HG03521 (cell line): ENCODE measurements around the gene MINK1.
"Not testable (repeated sequence)": the region's sequence is repeated elsewhere in the genome, so short reads cannot be mapped to it uniquely, and the experiment has no call there.

Experiments used
- ATAC-seq: cut with Tn5 transposase; IDR thresholded peaks from one replicate; pipeline ENCODE4 v1.9.1; 2021; ENCODE audit warnings: mild to moderate bottlenecking, moderate library complexity; ENCODE audit not compliant: unreplicated experiment

The MINK1 gene

GRCh38 chr17:4897198-4897687, 64.1 kb downstream of the MINK1 start:
- ATAC-seq: no peak

DNA sequence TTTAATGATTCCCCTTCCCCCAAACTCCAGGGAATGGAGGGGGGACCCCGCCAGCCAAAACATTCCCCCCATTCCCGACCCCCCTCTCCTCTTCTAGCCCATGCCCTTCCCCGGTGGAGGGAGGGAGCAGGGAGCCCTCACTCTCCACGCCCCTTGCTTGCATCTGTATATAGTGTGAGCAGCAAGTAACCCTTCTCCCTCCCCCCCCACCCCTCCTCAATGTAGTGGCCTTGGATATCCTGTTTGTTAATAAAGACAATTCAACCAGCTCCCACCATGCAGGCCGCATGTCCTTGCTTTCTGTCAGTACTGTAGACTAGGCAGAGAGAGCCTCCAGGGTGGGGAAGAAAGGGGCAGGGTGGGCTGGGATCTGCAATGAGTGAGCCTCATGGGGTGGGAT, 64.6 kb downstream of the MINK1 start:
- no peak for ATAC-seq

- ATAC-seq: no peak
Measured at GRCh38 chr17:4898351-4898750, 65.2 kb downstream of the MINK1 start.

GRCh38 chr17:4898927-4899326, 65.8 kb downstream of the MINK1 start:
- ATAC-seq: no peak

- no peak for ATAC-seq
Measured at GRCh38 chr17:4899341-4900230, 66.4 kb downstream of the MINK1 start, which contains the start of gene C17orf107. Gene C17orf107, plus strand, starts transcription at chr17:4899536. Its CDS starts 227 bp downstream, at chr17:4899763.

DNA sequence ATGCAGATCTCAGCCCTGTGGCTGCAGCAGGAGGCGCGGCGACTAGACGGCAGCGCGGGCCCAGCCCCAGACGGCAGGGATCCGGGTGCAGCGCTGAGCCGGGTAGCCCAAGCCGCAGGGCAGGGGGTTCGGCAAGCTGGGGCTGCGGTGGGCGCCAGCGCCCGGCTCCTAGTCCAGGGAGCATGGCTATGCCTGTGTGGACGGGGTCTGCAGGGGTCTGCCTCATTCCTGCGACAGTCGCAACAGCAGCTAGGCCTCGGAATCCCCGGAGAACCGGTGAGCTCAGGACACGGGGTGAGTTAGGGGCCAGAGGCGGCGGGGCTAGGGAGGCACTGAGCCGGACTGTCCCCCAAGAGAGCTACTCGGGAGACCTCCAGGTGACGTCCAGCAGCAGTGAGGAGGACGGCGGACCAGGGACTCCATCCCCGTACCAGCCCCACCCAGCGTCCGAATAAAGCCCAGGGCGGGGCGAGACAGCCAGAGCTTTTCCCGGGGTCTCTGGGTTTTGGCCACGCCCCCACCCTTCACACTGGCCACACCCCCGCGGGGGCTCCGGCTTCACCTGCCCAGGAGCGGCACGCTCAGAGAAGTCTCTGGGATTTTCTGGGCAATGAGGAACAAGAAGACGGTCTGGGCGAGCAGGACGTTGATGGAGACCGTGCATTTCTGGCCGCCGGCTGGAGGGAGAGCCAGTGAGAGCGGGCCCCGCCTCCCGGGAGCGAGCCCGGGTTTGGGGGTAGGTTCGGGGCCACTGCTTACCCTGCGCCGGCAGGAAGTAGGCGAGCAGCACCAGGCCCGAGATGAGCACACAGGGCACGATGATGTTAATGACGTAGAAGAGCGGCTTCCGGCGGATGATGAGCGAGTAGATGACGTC, 67.3 kb downstream of the MINK1 start:
- ATAC-seq: no peak

GRCh38 chr17:4901108-4901647, 68.0 kb downstream of the MINK1 start:
- ATAC-seq: no peak

DNA sequence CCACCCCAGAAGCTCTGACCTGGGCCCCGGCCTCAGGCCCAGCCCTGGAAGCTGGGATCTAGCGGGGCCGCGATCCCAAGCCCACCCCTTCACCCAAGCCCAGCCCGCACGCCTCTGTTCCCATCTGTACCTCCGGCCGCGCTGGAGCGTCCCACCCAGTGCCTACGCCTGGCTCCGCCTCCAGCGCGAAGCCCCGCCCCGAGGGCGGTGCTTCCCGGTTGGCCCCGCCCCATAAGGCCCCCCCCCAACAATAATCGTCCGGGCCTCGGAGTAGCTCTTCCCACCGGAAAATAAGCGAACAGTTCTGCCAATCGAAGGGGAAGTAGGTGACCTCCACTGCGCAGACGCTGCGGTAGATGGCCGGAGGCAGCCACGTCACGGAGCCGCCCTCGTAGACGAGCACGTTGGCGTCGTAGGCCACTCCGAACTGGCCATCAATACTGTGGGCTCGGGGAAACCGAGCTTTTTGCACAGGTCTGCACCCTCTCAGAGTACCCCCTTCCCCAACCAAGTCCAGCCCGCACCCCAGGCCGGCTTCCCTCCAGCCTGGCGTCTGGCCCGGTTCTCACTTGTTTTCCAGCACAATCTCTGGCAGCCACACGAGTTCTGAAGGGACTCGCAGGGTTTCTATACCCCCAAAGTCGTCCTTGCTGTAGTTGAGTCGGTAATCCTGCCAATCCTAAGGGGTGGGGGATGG, 68.7 kb downstream of the MINK1 start:
- ATAC-seq: no peak

DNA sequence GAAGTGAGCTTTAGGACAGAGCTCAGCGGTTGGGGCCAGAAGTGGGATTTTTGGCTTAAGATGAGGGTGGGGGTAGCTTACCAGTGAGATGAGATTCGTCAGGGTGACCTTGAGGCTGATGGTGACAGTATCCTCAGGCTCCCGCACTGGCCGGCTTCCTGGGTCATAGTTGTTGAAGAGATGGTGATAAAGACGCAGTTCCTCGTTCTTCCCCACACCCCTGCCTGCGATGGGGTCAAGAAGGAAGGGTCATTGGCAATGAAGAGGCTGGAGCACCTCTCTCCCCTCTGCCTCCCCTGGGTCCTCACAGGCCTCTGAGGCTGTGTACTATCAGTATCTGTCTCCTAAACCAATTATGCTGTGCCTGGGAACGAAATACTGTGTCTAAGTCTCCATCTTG, 69.4 kb downstream of the MINK1 start:
- ATAC-seq: no peak

GRCh38 chr17:4903051-4903818, 70.1 kb downstream of the MINK1 start, which contains the start of gene CHRNE:
Gene CHRNE, minus strand, starts transcription at chr17:4903098. Its CDS starts 35 bp downstream, at chr17:4903063.
- ATAC-seq: no peak

DNA sequence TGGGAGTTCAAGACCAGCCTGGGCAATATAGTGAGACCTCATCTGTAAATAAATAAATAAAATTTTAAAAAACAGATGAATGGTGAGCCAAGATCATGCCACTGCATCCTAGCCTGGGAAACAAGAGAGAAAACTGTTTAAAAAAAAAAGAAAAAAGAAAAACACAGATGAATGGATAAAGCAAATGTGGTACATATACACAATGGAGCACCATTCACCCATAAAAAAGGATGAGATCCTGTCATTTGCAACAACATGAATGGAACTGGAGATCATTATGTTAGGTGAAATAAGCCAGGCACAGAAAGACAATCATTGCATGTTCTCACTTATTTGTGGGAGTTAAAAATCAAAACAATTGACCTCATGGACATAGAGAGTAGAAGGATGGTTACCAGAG, 73.5 kb downstream of the MINK1 start:
- not testable (repeated sequence) for ATAC-seq

- ATAC-seq: no peak
Measured at GRCh38 chr17:4908301-4908700, 75.2 kb downstream of the MINK1 start.

- peak; percentile 72 for ATAC-seq
Measured at GRCh38 chr17:4908711-4909496, 75.8 kb downstream of the MINK1 start.

- no peak for ATAC-seq
Measured at GRCh38 chr17:4913994-4914393, 80.9 kb downstream of the MINK1 start.

- not testable (repeated sequence) for ATAC-seq
Measured at GRCh38 chr17:4914551-4914950, 81.4 kb downstream of the MINK1 start.

DNA sequence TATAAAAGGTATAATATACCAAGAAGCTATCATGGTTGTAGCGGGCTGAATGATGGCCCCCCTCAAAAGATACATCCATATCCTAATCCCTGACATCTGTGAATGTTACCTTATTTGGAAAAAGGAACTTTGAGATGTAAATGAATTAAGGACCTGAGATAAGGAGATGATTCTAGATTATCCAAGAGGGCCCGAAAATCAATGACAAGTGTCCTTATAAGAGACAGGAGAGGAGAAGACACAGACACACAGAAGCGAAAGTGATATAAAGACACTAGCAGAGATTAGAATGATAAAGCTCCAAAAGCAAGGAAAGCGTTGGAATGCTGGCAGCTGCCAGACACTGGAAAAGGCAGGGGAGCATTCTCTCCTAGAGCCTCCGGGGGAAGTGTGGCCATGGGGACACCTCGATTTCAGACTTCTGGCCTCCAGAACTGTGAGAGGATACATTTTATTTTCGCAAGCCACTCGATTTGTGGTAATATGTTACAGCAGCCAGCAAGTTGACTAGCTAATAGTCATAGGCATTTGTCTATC, 86.4 kb downstream of the MINK1 start:
- no peak for ATAC-seq

GRCh38 chr17:4920351-4921048, 87.4 kb downstream of the MINK1 start:
- no peak for ATAC-seq

DNA sequence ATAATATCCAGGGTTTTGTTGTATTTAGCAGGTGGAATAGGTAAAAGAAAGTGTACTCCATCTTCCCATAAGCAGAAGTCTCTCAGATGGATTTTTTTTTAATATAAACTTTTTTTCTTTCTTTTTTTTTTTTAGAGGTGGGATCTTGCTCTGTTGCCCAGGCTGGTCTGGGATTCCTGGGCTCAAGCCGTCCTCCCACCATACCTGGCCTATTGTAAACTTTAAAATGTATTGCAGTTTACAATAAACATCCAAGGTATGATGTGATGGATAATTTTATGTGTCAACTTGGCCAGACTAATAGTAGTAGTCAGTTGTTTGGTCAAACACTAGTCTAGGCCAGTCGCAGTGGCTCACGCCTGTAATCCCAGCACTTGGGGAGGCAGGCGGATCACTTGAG, 88.2 kb downstream of the MINK1 start:
- no peak for ATAC-seq
